H9 (cell line): ENCODE measurements around the gene TTC29. TPM values are rescaled to one million over a fixed set of nuclear protein-coding genes. Genes with fewer than 3 reads are reported as not detected.

Experiments used
- DNase-seq: peaks from one replicate; pipeline ENCODE4 v3.0.0-alpha.2; 2017
- H2AFZ ChIP-seq: one replicate; pipeline ENCODE4 v1.6.1; 2013; ENCODE audit warnings: mild to moderate bottlenecking, low read length, control low read depth, moderate library complexity
- H2AK5ac ChIP-seq: 2 replicates; pipeline ENCODE4 v1.6.1; 2013; ENCODE audit warnings: low read length, control low read depth, mixed read lengths; ENCODE audit not compliant: insufficient read length
- H2BK120ac ChIP-seq: one replicate; pipeline ENCODE4 v1.6.1; 2013; ENCODE audit warnings: low read depth, mild to moderate bottlenecking, low read length, control low read depth, inconsistent platforms; ENCODE audit not compliant: poor library complexity, severe bottlenecking
- H2BK12ac ChIP-seq: 2 replicates; pipeline ENCODE4 v1.6.1; 2013; ENCODE audit warnings: low read length, control low read depth, mixed read lengths, low read depth; ENCODE audit not compliant: insufficient read length
- H2BK15ac ChIP-seq: 2 replicates; pipeline ENCODE4 v1.6.1; 2013; ENCODE audit warnings: low read depth, low read length, control low read depth
- H2BK20ac ChIP-seq: one replicate; pipeline ENCODE4 v1.6.1; 2013; ENCODE audit warnings: low read depth, mild to moderate bottlenecking, low read length, control low read depth, inconsistent platforms; ENCODE audit not compliant: poor library complexity, severe bottlenecking
- H2BK5ac ChIP-seq: 2 replicates; pipeline ENCODE4 v1.6.1; 2013; ENCODE audit warnings: low read length, control low read depth, mixed read lengths; ENCODE audit not compliant: insufficient read length
- H3K14ac ChIP-seq: 2 replicates; pipeline ENCODE4 v1.6.1; 2013; ENCODE audit warnings: low read length, control low read depth; ENCODE audit not compliant: insufficient read depth
- H3K18ac ChIP-seq: 2 replicates; pipeline ENCODE4 v1.6.1; 2013; ENCODE audit warnings: low read depth, mild to moderate bottlenecking, mixed read lengths, low read length, control low read depth; ENCODE audit not compliant: insufficient read length
- H3K23ac ChIP-seq: 2 replicates; pipeline ENCODE4 v1.6.1; 2013; ENCODE audit warnings: low read length, control low read depth, mixed read lengths, low read depth; ENCODE audit not compliant: insufficient read length
- H3K23me2 ChIP-seq: 2 replicates; pipeline ENCODE4 v1.6.1; 2013; ENCODE audit warnings: low read depth, mild to moderate bottlenecking, mixed read lengths, low read length, control low read depth; ENCODE audit not compliant: insufficient read length, poor library complexity, severe bottlenecking
- H3K27ac ChIP-seq: 2 replicates; pipeline ENCODE4 v1.5.1; 2013; ENCODE audit warnings: low read length, control low read depth, mixed read lengths, low read depth; ENCODE audit not compliant: insufficient read length
- H3K27me3 ChIP-seq: 2 replicates; pipeline ENCODE4 v1.6.1; 2013; ENCODE audit warnings: low read length, control low read depth, inconsistent platforms; ENCODE audit not compliant: insufficient read depth
- H3K4ac ChIP-seq: 2 replicates; pipeline ENCODE4 v1.6.1; 2013; ENCODE audit warnings: low read depth, mild to moderate bottlenecking, control low read depth, inconsistent platforms, low read length, moderate library complexity
- H3K4me1 ChIP-seq: 2 replicates; pipeline ENCODE4 v1.6.1; 2013; ENCODE audit warnings: low read length, control low read depth, inconsistent platforms; ENCODE audit not compliant: insufficient read depth
- H3K4me2 ChIP-seq: 2 replicates; pipeline ENCODE4 v1.6.1; 2013; ENCODE audit warnings: low read length, control low read depth, mixed read lengths; ENCODE audit not compliant: insufficient read length, insufficient read depth
- H3K56ac ChIP-seq: 2 replicates; pipeline ENCODE4 v1.6.1; 2013; ENCODE audit warnings: low read depth, mild to moderate bottlenecking, mixed read lengths, low read length, control low read depth; ENCODE audit not compliant: insufficient read length
- H3K79me1 ChIP-seq: 2 replicates; pipeline ENCODE4 v1.6.1; 2013; ENCODE audit warnings: low read depth, mild to moderate bottlenecking, moderate library complexity, low read length, control low read depth, inconsistent platforms; ENCODE audit not compliant: insufficient read depth, poor library complexity, severe bottlenecking
- H3K79me2 ChIP-seq: 2 replicates; pipeline ENCODE4 v1.6.1; 2013; ENCODE audit warnings: low read length, control low read depth, inconsistent platforms; ENCODE audit not compliant: insufficient read depth
- H3K9ac ChIP-seq: 2 replicates; pipeline ENCODE4 v1.6.1; 2013; ENCODE audit warnings: low read length, control low read depth, mixed read lengths; ENCODE audit not compliant: insufficient read length; ENCODE audit errors: extremely low read depth
- H3K9me3 ChIP-seq: one replicate; pipeline ENCODE4 v1.6.1; 2013; ENCODE audit warnings: low read depth, low read length, inconsistent platforms; ENCODE audit not compliant: control insufficient read depth
- H3T11ph ChIP-seq: one replicate; pipeline ENCODE4 v1.6.1; 2013; ENCODE audit warnings: mild to moderate bottlenecking, low read length, control low read depth, inconsistent platforms
- H4K20me1 ChIP-seq: one replicate; pipeline ENCODE4 v1.6.1; 2013; ENCODE audit not compliant: control insufficient read depth, insufficient read length, insufficient read depth
- H4K5ac ChIP-seq: 2 replicates; pipeline ENCODE4 v1.6.1; 2013; ENCODE audit warnings: low read depth, mild to moderate bottlenecking, mixed read lengths, low read length, control low read depth; ENCODE audit not compliant: insufficient read length
- H4K8ac ChIP-seq: replicated peaks from 2 replicates; pipeline ENCODE4 v1.6.1; 2013; ENCODE audit warnings: low read length, control low read depth, mixed read lengths, low read depth; ENCODE audit not compliant: insufficient read length
- H4K91ac ChIP-seq: 2 replicates; pipeline ENCODE4 v1.6.1; 2013; ENCODE audit warnings: low read depth, mild to moderate bottlenecking, moderate library complexity, mixed read lengths, low read length, control low read depth; ENCODE audit not compliant: insufficient read length
- H3K27ac Mint-ChIP-seq, 3 experiments: 2 replicates in 2 of 3; 3 replicates in 1 of 3; pipeline ENCODE4 v1.8.0; 2020 to 2021; ENCODE audit warnings: mixed read lengths in 3 of 3, mild to moderate bottlenecking in 1 of 3, moderate library complexity in 1 of 3
- H3K27me3 Mint-ChIP-seq: 2 replicates; pipeline ENCODE4 v1.8.0; 2021; ENCODE audit warnings: low read depth, mild to moderate bottlenecking, moderate library complexity, mixed read lengths
- H3K36me3 Mint-ChIP-seq, 3 experiments: 2 replicates in 2 of 3; 3 replicates in 1 of 3; pipeline ENCODE4 v1.8.0; 2020 to 2021; ENCODE audit warnings: low read depth in 3 of 3, mixed read lengths in 3 of 3; ENCODE audit not compliant: insufficient read depth in 1 of 3
- H3K4me1 Mint-ChIP-seq, 2 experiments: 2 replicates each; pipeline ENCODE4 v1.8.0; 2020; ENCODE audit warnings: mixed read lengths in 2 of 2
- H3K4me3 Mint-ChIP-seq, 2 experiments: 2 replicates in 1 of 2; 3 replicates in 1 of 2; pipeline ENCODE4 v1.8.0; 2020 to 2021; ENCODE audit warnings: mild to moderate bottlenecking in 2 of 2, mixed read lengths in 2 of 2, moderate library complexity in 1 of 2
- H3K9me3 Mint-ChIP-seq, 2 experiments: 2 replicates in 1 of 2; 3 replicates in 1 of 2; pipeline ENCODE4 v1.8.0; 2020; ENCODE audit warnings: mild to moderate bottlenecking in 2 of 2, mixed read lengths in 2 of 2, moderate library complexity in 1 of 2
- whole genome bisulfite sequencing: extraction: QIAGEN DNeasy Blood & Tissue Kit; methylation state at CpG from one replicate; pipeline ENCODE4 v1.1.7; 2013; ENCODE audit warnings: missing lambda C conversion rate, low lambda C conversion rate, mixed read lengths; ENCODE audit not compliant: insufficient read length; ENCODE audit errors: extremely low coverage; 5-methylcytosine and 5-hydroxymethylcytosine counted together
- total RNA-seq: library from RNA; stranded (reverse); gene quantifications from 2 replicates; pipeline ENCODE4 v1.2.1, GENCODE V29; 2021
- TF ChIP-seq, protein P1 (sequence below): fragments of 200-600 bp; sonication (generic); conservative IDR thresholded peaks from 3 replicates; pipeline ENCODE4 v1.8.0; 2021; ENCODE audit warnings: antibody characterized with exemption, mild to moderate bottlenecking

TTC29 gene
- total RNA-seq, 1 experiment from 2014 or later, result not detected

DNA sequence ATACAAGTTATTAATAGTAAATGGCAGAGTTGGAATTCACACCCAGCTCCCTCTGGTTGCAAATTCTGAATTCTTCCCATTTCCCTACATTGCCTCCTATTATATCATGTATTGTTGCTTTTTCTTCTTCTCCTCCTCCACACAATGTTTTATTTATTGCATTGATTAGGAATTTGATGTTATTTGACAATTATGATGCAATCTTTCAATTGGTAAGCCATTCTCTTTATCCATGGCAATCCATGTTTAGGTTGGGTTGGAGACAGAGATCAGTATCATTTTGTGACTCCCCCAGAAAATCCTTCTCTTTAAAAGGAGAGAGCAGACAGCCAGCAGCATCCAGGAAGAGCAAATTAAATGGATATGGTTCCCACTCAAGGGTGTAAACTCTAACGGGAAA lies 30.5 kb downstream of the TTC29 start:
- no peaks in the 10 kb centered on the region for H3K79me1 ChIP-seq
- Mint-ChIP-seq H3K27ac (no peak overlapping the region), H3K4me1 (no peaks in the 10 kb centered on the region), H3K27me3 (no peaks in the 10 kb centered on the region; the same call in 1 of the 2 replicates), H3K36me3 (no peaks in the 10 kb centered on the region), H3K9me3 (no peaks in the 10 kb centered on the region), H3K4me3 (no peak overlapping the region)
- H2BK20ac ChIP-seq, result no peak overlapping the region
- no peaks in the 10 kb centered on the region for H4K20me1 ChIP-seq
- no peak overlapping the region for H3T11ph ChIP-seq
- H3K4ac ChIP-seq, result no peak overlapping the region
- no peaks in the 10 kb centered on the region for H3K23me2 ChIP-seq
- H2AFZ ChIP-seq, result no peak overlapping the region
- no peak overlapping the region for H4K91ac ChIP-seq
- no peak overlapping the region for H2BK5ac ChIP-seq
- H3K4me2 ChIP-seq, result no peak overlapping the region
- WGBS, result no CpG with 5 or more reads among the region's 1 CpG
- H2BK15ac ChIP-seq, result no peak overlapping the region
- no peak overlapping the region for H3K9ac ChIP-seq
- no peak overlapping the region for H3K27ac ChIP-seq
- no peak overlapping the region for H2BK12ac ChIP-seq
- no peaks in the 10 kb centered on the region for H3K27me3 ChIP-seq
- TF ChIP-seq, protein P1, sequence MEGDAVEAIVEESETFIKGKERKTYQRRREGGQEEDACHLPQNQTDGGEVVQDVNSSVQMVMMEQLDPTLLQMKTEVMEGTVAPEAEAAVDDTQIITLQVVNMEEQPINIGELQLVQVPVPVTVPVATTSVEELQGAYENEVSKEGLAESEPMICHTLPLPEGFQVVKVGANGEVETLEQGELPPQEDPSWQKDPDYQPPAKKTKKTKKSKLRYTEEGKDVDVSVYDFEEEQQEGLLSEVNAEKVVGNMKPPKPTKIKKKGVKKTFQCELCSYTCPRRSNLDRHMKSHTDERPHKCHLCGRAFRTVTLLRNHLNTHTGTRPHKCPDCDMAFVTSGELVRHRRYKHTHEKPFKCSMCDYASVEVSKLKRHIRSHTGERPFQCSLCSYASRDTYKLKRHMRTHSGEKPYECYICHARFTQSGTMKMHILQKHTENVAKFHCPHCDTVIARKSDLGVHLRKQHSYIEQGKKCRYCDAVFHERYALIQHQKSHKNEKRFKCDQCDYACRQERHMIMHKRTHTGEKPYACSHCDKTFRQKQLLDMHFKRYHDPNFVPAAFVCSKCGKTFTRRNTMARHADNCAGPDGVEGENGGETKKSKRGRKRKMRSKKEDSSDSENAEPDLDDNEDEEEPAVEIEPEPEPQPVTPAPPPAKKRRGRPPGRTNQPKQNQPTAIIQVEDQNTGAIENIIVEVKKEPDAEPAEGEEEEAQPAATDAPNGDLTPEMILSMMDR, result no peak
- no peak overlapping the region for H2BK120ac ChIP-seq
- no peaks in the 10 kb centered on the region for H3K79me2 ChIP-seq
- no peak overlapping the region for H3K18ac ChIP-seq
- DNase-seq, result no peak
- H3K56ac ChIP-seq, result no peak overlapping the region
- no peak overlapping the region for H4K5ac ChIP-seq
- H4K8ac ChIP-seq, result no peak overlapping the region
- H3K4me1 ChIP-seq, result no peaks in the 10 kb centered on the region
- H3K23ac ChIP-seq, result no peak overlapping the region
- H3K9me3 ChIP-seq, result no peaks in the 10 kb centered on the region
- H2AK5ac ChIP-seq, result no peak overlapping the region
- H3K14ac ChIP-seq, result no peak overlapping the region
